Measurements from ENCODE around the gene MGME1.

DNA sequence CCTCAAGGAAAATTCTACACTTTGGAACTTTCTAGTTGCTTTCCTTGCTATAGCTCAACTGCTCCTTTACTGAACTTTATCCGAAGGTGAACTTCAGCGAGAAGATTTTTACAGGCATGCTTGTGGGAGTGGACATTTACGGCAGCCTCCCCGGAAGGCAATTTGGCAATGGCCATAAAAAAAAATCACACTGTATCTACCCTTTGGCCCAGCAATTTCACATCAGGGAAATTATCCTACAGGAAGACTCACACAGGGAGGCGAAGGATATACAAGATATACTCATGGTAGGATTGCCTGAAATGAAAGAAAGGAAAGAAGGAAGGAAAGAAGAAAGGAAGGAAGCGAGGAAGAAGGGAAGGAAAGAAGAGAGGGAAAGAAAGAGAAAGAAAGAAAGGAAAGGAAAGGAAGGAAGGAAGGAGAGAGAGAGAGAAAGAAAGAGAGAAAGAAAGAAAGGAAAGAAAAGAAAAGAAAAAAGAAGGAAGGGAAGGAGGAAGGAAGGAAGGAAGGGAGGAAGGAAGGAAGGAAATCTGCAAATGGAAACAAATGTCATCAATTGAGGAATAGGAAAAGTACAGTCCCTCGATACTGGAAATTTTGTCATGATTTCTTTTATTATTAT, 63.2 kb downstream of the MGME1 start:
- TF ChIP-seq POLR2AphosphoS5 (IDR thresholded peaks at IDR 0.05; ENCODE audit: borderline replicate concordance, low read depth, low read length) (no peak), EZH2 (IDR thresholded peaks at IDR 0.05) (no peak)

All from SK-N-MC (cell line).